Neural progenitor cell (in vitro differentiated cells): ENCODE data around the gene PI4KB. TPM values are rescaled to one million over a fixed set of nuclear protein-coding genes. Genes with fewer than 3 reads are reported as not detected.

Experiments used
- DNase-seq: peaks from one replicate; pipeline ENCODE4 v3.0.0-alpha.2; 2016; ENCODE audit warnings: low spot score
- H2AFZ ChIP-seq: fragments of 200-600 bp; sonication (generic); replicated peaks from 2 replicates; pipeline ENCODE4 v1.6.1; 2016; ENCODE audit warnings: antibody characterized with exemption
- H3F3A ChIP-seq: fragments of 200-600 bp; sonication (generic); 2 replicates; pipeline ENCODE4 v1.6.1; 2016; ENCODE audit warnings: antibody characterized with exemption, low read depth
- H3K27ac ChIP-seq: fragments of 200-600 bp; sonication (generic); 2 replicates; pipeline ENCODE4 v1.5.1; 2016; ENCODE audit warnings: mild to moderate bottlenecking
- H3K27me3 ChIP-seq: fragments of 200-600 bp; sonication (generic); 2 replicates; pipeline ENCODE4 v1.6.1; 2016; ENCODE audit warnings: mild to moderate bottlenecking, moderate library complexity
- H3K36me3 ChIP-seq: fragments of 200-600 bp; sonication (generic); 2 replicates; pipeline ENCODE4 v1.5.1; 2016
- H3K4me1 ChIP-seq: fragments of 200-600 bp; sonication (generic); 2 replicates; pipeline ENCODE4 v1.6.1; 2016; ENCODE audit warnings: mixed run types
- H3K4me2 ChIP-seq: fragments of 200-600 bp; sonication (generic); 2 replicates; pipeline ENCODE4 v1.6.1; 2016
- H3K4me3 ChIP-seq: fragments of 200-600 bp; sonication (generic); 2 replicates; pipeline ENCODE4 v1.5.1; 2016
- H3K79me2 ChIP-seq: fragments of 200-600 bp; sonication (generic); 2 replicates; pipeline ENCODE4 v1.6.1; 2016; ENCODE audit warnings: low read depth
- H3K9ac ChIP-seq: fragments of 200-600 bp; sonication (generic); 2 replicates; pipeline ENCODE4 v1.6.1; 2016
- H3K9me3 ChIP-seq: fragments of 200-600 bp; sonication (generic); 2 replicates; pipeline ENCODE4 v1.5.1; 2016; ENCODE audit warnings: low read depth
- H4K20me1 ChIP-seq: fragments of 200-600 bp; sonication (generic); 2 replicates; pipeline ENCODE4 v1.6.1; 2016; ENCODE audit warnings: low read depth
- H3K27ac Mint-ChIP-seq: 3 replicates; pipeline ENCODE4 v1.8.0; 2021; ENCODE audit warnings: mixed read lengths
- H3K27me3 Mint-ChIP-seq: 2 replicates; pipeline ENCODE4 v1.8.0; 2022; ENCODE audit warnings: low read depth, mild to moderate bottlenecking, inconsistent platforms, moderate library complexity, mixed read lengths; ENCODE audit not compliant: insufficient read depth
- H3K36me3 Mint-ChIP-seq: 3 replicates; pipeline ENCODE4 v1.8.0; 2021; ENCODE audit warnings: mixed read lengths
- H3K4me1 Mint-ChIP-seq: 3 replicates; pipeline ENCODE4 v1.8.0; 2021; ENCODE audit warnings: mixed read lengths
- H3K4me3 Mint-ChIP-seq: 3 replicates; pipeline ENCODE4 v1.8.0; 2021; ENCODE audit warnings: mild to moderate bottlenecking, moderate library complexity, mixed read lengths
- H3K9me3 Mint-ChIP-seq: 3 replicates; pipeline ENCODE4 v1.8.0; 2020; ENCODE audit warnings: mixed read lengths
- EZH2 ChIP-seq: fragments of 200-600 bp; sonication (generic); IDR thresholded peaks from 2 replicates; pipeline ENCODE4 v1.6.1; 2017; ENCODE audit warnings: antibody characterized with exemption, mild to moderate bottlenecking, moderate library complexity
- EZH2phosphoT487 ChIP-seq: fragments of 200-600 bp; sonication (generic); IDR thresholded peaks from 2 replicates; pipeline ENCODE4 v1.6.1; 2017; ENCODE audit warnings: antibody characterized with exemption
- total RNA-seq: library from RNA; depleted of rRNA; stranded (reverse); fragments of >200 nt; gene quantifications from 2 replicates; pipeline ENCODE4 v1.2.3, GENCODE V29; 2015; ENCODE audit warnings: low replicate concordance
- TF ChIP-seq, protein P1 (sequence below): fragments of 200-600 bp; sonication (generic); IDR thresholded peaks from 2 replicates; pipeline ENCODE4 v1.5.1; 2017; ENCODE audit warnings: antibody characterized with exemption, mild to moderate bottlenecking

The PI4KB gene
- total RNA-seq, 1 donor from 2014 or later, result 19.0 TPM

DNA sequence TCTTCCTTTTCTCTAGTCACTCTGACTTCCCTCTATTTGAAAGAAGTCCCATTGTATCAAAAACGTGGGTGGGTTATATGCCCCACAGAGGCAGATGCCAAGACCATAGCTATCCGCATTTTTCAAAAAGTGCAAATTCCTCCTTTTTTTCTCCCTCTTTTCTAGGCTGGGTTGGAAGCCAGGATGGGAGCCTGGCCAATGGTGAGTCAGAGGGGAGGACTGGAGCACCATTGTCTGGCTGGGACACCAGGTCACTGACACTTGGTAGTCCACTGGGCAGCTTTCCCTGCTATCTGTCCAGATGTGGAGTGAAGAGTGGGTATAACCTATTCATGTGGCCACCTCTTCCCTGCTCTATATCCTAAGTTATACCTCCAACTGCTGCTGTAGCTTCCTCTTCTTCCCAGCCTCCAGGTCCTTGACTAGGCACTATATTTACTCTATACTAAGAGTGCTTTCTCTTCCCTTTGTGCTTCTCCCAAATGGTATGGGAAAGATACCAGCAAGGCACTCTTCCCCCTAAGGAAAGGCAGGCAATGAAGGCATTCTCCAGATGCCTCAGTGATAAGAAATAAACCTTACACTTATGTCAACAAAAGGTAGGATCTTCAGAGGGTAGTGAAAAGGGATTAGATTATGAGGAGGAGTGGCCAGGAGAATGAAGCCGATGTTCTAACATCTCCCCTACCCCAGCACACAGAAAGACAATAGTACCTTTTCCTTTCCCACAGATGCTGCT, 12.9 kb downstream of the PI4KB start:
- TF ChIP-seq EZH2phosphoT487 (no peak), EZH2 (no peak)
- TF ChIP-seq, protein P1, sequence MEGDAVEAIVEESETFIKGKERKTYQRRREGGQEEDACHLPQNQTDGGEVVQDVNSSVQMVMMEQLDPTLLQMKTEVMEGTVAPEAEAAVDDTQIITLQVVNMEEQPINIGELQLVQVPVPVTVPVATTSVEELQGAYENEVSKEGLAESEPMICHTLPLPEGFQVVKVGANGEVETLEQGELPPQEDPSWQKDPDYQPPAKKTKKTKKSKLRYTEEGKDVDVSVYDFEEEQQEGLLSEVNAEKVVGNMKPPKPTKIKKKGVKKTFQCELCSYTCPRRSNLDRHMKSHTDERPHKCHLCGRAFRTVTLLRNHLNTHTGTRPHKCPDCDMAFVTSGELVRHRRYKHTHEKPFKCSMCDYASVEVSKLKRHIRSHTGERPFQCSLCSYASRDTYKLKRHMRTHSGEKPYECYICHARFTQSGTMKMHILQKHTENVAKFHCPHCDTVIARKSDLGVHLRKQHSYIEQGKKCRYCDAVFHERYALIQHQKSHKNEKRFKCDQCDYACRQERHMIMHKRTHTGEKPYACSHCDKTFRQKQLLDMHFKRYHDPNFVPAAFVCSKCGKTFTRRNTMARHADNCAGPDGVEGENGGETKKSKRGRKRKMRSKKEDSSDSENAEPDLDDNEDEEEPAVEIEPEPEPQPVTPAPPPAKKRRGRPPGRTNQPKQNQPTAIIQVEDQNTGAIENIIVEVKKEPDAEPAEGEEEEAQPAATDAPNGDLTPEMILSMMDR, result no peak
- peaks cover 17% of the 10 kb centered on the region for H3K4me1 ChIP-seq
- no peak overlapping the region for H3K27ac ChIP-seq
- Mint-ChIP-seq H3K9me3 (no peaks in the 10 kb centered on the region), H3K27ac (no peak overlapping the region), H3K27me3 (peaks cover 2% of the 10 kb centered on the region), H3K4me3 (no peak overlapping the region), H3K36me3 (peaks cover 32% of the 10 kb centered on the region), H3K4me1 (peaks cover 26% of the 10 kb centered on the region)
- H4K20me1 ChIP-seq, result peaks cover 7% of the 10 kb centered on the region
- H2AFZ ChIP-seq, result no peak overlapping the region
- no peak for DNase-seq
- H3K4me2 ChIP-seq, result no peak overlapping the region
- no peaks in the 10 kb centered on the region for H3K9me3 ChIP-seq
- peaks cover 7% of the 10 kb centered on the region for H3K79me2 ChIP-seq
- peaks cover 3% of the 10 kb centered on the region for H3K36me3 ChIP-seq
- peaks cover 15% of the 10 kb centered on the region for H3F3A ChIP-seq
- H3K9ac ChIP-seq, result no peak overlapping the region
- no peak overlapping the region for H3K4me3 ChIP-seq
- no peaks in the 10 kb centered on the region for H3K27me3 ChIP-seq

DNA sequence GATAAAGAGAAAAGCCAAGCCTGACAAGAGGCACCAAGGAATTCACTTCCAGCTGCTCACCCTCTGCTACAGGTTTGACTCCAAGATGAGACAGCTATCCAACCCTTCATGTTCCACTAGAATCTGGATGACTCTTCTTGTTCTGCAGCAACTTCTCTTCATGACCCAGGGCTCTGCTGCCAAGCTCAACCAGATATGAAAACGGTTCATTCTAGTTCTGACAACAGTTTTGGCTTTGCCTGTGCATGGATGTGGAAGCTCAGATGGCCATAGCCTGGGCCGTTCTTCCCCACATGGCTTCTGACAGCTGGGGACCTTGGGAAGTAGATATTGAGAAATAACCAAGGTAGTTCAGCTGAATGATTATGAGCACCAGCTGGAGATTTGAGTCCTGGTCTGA, 13.7 kb downstream of the PI4KB start:
- TF ChIP-seq EZH2 (no peak), EZH2phosphoT487 (no peak)
- TF ChIP-seq, protein P1, result no peak
- H3K27ac Mint-ChIP-seq, result no peak overlapping the region
- peaks cover 7% of the 10 kb centered on the region for H4K20me1 ChIP-seq
- H3K9me3 ChIP-seq, result no peaks in the 10 kb centered on the region
- H3K27ac ChIP-seq, result no peak overlapping the region
- H2AFZ ChIP-seq, result no peak overlapping the region
- no peak overlapping the region for H3K4me3 Mint-ChIP-seq
- peaks cover 33% of the 10 kb centered on the region for H3K4me1 Mint-ChIP-seq
- no peaks in the 10 kb centered on the region for H3K9me3 Mint-ChIP-seq
- H3K36me3 ChIP-seq, result no peaks in the 10 kb centered on the region
- H3K36me3 Mint-ChIP-seq, result peaks cover 31% of the 10 kb centered on the region
- peaks cover 7% of the 10 kb centered on the region for H3K79me2 ChIP-seq
- peaks cover 2% of the 10 kb centered on the region for H3K27me3 Mint-ChIP-seq
- peaks cover 25% of the 10 kb centered on the region for H3K4me1 ChIP-seq
- no peak overlapping the region for H3K9ac ChIP-seq
- H3F3A ChIP-seq, result peaks cover 23% of the 10 kb centered on the region
- H3K4me2 ChIP-seq, result no peak overlapping the region
- H3K27me3 ChIP-seq, result no peaks in the 10 kb centered on the region
- no peak for DNase-seq
- no peak overlapping the region for H3K4me3 ChIP-seq

DNA sequence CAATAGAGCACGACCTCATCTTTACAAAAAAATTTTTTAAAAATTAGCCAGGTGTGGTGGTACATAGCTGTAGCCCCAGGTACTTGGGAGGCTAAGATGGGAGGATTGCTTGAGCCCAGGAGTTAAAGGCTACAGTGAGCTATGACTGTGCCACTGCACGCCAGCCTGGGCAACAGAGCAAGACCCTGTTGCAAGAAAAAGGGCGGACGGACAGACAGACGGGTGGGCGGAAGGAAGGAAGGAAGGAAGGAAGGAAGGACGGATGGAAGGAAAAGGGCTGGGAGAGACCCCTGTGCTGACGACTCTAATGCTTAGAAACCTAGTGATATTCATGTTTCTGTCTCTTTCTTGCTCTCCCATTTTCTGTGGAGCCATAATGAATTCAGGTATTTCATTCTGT, 14.4 kb downstream of the PI4KB start:
- no peak overlapping the region for H3K27ac Mint-ChIP-seq
- no peak overlapping the region for H2AFZ ChIP-seq
- peaks cover 35% of the 10 kb centered on the region for H3K36me3 Mint-ChIP-seq
- TF ChIP-seq, protein P1, result no peak
- TF ChIP-seq EZH2 (no peak), EZH2phosphoT487 (no peak)
- peaks cover 24% of the 10 kb centered on the region for H3F3A ChIP-seq
- DNase-seq, result no peak
- peaks cover 7% of the 10 kb centered on the region for H3K79me2 ChIP-seq
- no peaks in the 10 kb centered on the region for H3K9me3 Mint-ChIP-seq
- H3K4me2 ChIP-seq, result no peak overlapping the region
- peaks cover 33% of the 10 kb centered on the region for H3K4me1 Mint-ChIP-seq
- no peak overlapping the region for H3K27ac ChIP-seq
- H3K9me3 ChIP-seq, result no peaks in the 10 kb centered on the region
- no peak overlapping the region for H3K9ac ChIP-seq
- H3K27me3 ChIP-seq, result no peaks in the 10 kb centered on the region
- peaks cover 25% of the 10 kb centered on the region for H3K4me1 ChIP-seq
- no peak overlapping the region for H3K4me3 Mint-ChIP-seq
- peaks cover 7% of the 10 kb centered on the region for H4K20me1 ChIP-seq
- H3K4me3 ChIP-seq, result no peak overlapping the region
- peaks cover 2% of the 10 kb centered on the region for H3K27me3 Mint-ChIP-seq
- no peaks in the 10 kb centered on the region for H3K36me3 ChIP-seq
